ENCODE measurements around the gene UQCRC1.

DNA sequence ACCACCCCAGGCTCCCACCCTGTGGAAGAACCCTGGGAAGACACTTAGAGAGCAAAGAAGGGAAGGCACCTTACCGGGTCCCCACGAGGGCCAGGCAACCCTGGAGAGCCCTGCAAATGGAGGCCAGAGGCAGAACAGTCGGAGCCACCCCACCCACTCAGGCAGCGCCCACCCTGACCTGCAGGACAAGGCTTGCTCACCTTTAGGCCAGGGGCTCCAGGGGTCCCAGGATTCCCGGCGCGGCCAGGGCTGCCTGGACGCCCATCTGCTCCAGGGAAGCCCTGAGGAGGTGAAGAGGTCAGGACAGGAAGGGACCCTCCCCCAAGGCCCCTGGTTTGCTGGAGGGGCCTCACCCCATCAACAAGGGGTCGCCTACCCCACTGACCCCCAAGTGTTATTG is 24.6 kb downstream of the UQCRC1 start:
- TF ChIP-seq, protein P1, sequence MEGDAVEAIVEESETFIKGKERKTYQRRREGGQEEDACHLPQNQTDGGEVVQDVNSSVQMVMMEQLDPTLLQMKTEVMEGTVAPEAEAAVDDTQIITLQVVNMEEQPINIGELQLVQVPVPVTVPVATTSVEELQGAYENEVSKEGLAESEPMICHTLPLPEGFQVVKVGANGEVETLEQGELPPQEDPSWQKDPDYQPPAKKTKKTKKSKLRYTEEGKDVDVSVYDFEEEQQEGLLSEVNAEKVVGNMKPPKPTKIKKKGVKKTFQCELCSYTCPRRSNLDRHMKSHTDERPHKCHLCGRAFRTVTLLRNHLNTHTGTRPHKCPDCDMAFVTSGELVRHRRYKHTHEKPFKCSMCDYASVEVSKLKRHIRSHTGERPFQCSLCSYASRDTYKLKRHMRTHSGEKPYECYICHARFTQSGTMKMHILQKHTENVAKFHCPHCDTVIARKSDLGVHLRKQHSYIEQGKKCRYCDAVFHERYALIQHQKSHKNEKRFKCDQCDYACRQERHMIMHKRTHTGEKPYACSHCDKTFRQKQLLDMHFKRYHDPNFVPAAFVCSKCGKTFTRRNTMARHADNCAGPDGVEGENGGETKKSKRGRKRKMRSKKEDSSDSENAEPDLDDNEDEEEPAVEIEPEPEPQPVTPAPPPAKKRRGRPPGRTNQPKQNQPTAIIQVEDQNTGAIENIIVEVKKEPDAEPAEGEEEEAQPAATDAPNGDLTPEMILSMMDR (IDR thresholded peaks at IDR 0.05), result no peak
- TF ChIP-seq POLR2A (IDR thresholded peaks at IDR 0.05), result no peak

Data from upper lobe of left lung (tissue), 4 donors.